ENCODE measurements around the gene NCKAP5.

Gene NCKAP5

GRCh38 chr2:132632000-132632649, 936.1 kb downstream of the NCKAP5 start:
- WGBS (ENCODE audit: insufficient coverage) = 94% methylated on average over 4 of the region's 6 CpGs
- no peak for DNase-seq
- peaks cover 0 to 2% (median 0%) of the 10 kb centered on the region in 5 experiments for H3K27me3 ChIP-seq (replicated peaks in 2 of 5; ENCODE audit: control insufficient read depth in 4 of 5, insufficient read depth in 5 of 5, low read length in 4 of 5)
- no peak overlapping the region for H3K4me3 ChIP-seq (ENCODE audit: control insufficient read depth in 1 of 7, extremely low read depth in 1 of 7, insufficient read depth in 4 of 7, low read depth in 2 of 7, low read length in 6 of 7)
- POLR2A ChIA-PET = no interaction called here
- CTCF ChIA-PET = interaction anchor here (1.0 kb wide), 1 partner anchor 9 kb away, joined by 3 read pairs; no protein-coding TSS in a partner anchor
- H3K4me1 ChIP-seq (ENCODE audit: control extremely low read depth in 1 of 4, control insufficient read depth in 4 of 4, insufficient read depth in 4 of 4, low read length in 3 of 4) = no peaks in the 10 kb centered on the region
- no peaks in the 10 kb centered on the region for H3K9me3 ChIP-seq (ENCODE audit: control extremely low read depth in 1 of 5, control insufficient read depth in 4 of 5, insufficient read depth in 2 of 5, low read depth in 1 of 5, low read length in 4 of 5)
- no peak overlapping the region for H3K27ac ChIP-seq (ENCODE audit: insufficient read depth in 1 of 2, low read depth in 1 of 2, low read length in 2 of 2, poor library complexity in 1 of 2, severe bottlenecking in 2 of 2)
- no peaks in the 10 kb centered on the region for H3K36me3 ChIP-seq (ENCODE audit: control insufficient read depth in 4 of 4, insufficient read depth in 4 of 4, low read length in 3 of 4)

GRCh38 chr2:132627536-132627935, 940.7 kb downstream of the NCKAP5 start:
- H3K9me3 ChIP-seq (ENCODE audit: control extremely low read depth in 1 of 5, control insufficient read depth in 4 of 5, insufficient read depth in 2 of 5, low read depth in 1 of 5, low read length in 4 of 5) = no peaks in the 10 kb centered on the region
- ChIA-PET CTCF (no interaction called here), POLR2A (no interaction called here)
- peaks cover 0 to 11% (median 3%) of the 10 kb centered on the region in 4 experiments for H3K4me1 ChIP-seq (ENCODE audit: control extremely low read depth in 1 of 4, control insufficient read depth in 4 of 4, insufficient read depth in 4 of 4, low read length in 3 of 4)
- no peaks in the 10 kb centered on the region for H3K36me3 ChIP-seq (ENCODE audit: control insufficient read depth in 4 of 4, insufficient read depth in 4 of 4, low read length in 3 of 4)
- 100% methylated on average over 3 of the region's 3 CpGs for WGBS (ENCODE audit: insufficient coverage)
- peaks cover 0 to 2% (median 0%) of the 10 kb centered on the region in 5 experiments for H3K27me3 ChIP-seq (replicated peaks in 2 of 5; ENCODE audit: control insufficient read depth in 4 of 5, insufficient read depth in 5 of 5, low read length in 4 of 5)
- H3K27ac ChIP-seq (ENCODE audit: insufficient read depth in 1 of 2, low read depth in 1 of 2, low read length in 2 of 2, poor library complexity in 1 of 2, severe bottlenecking in 2 of 2) = no peak overlapping the region
- no peak overlapping the region for H3K4me3 ChIP-seq (ENCODE audit: control insufficient read depth in 1 of 7, extremely low read depth in 1 of 7, insufficient read depth in 4 of 7, low read depth in 2 of 7, low read length in 6 of 7)
- no peak for DNase-seq

DNA sequence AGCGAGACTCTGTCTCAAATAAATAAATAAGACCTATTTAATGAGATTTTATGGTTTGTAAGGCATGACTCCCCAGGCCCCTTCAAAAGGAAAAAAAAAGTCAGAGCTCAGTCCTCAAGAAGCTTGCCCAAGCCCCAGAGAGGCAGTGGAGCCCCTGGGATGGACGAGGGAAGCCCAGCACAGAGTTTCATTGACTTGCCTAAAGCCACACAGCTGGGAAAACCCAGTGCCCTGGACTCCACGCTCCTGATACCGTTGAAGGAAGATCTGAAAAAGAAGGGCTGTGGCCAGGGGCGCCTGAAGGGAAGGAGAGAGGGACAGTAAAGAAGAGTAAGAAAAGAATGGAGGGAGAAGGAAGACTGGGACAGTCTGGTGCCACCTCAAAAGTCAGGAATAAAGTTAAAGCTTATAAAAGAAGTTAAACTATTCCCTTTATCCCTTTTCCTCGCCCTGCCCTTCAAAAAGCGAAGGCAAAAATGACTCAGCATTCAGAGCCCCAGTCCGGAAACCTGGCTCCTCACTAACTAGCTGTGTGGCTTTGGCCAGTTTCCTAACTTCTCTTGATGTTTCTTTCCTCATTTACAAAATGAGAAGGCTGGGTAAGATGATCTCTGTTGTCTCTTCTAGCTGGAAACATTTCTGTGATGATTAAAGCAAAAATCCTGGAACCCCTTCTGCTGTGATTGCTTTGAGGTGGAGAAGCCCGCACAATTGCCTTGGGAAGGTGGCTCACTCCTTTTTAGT, 945.0 kb downstream of the NCKAP5 start:
- Histone ChIP-seq H3K4me1 (ENCODE audit: control extremely low read depth in 1 of 4, control insufficient read depth in 4 of 4, insufficient read depth in 4 of 4, low read length in 3 of 4) (peaks cover 0 to 11% (median 3%) of the 10 kb centered on the region in 4 experiments), H3K9me3 (ENCODE audit: control extremely low read depth in 1 of 5, control insufficient read depth in 4 of 5, insufficient read depth in 2 of 5, low read depth in 1 of 5, low read length in 4 of 5) (no peaks in the 10 kb centered on the region), H3K4me3 (ENCODE audit: control insufficient read depth in 1 of 7, extremely low read depth in 1 of 7, insufficient read depth in 4 of 7, low read depth in 2 of 7, low read length in 6 of 7) (no peak overlapping the region), H3K27ac (ENCODE audit: insufficient read depth in 1 of 2, low read depth in 1 of 2, low read length in 2 of 2, poor library complexity in 1 of 2, severe bottlenecking in 2 of 2) (no peak overlapping the region), H3K36me3 (ENCODE audit: control insufficient read depth in 4 of 4, insufficient read depth in 4 of 4, low read length in 3 of 4) (no peaks in the 10 kb centered on the region), H3K27me3 (replicated peaks in 2 of 5; ENCODE audit: control insufficient read depth in 4 of 5, insufficient read depth in 5 of 5, low read length in 4 of 5) (no peaks in the 10 kb centered on the region)
- ChIA-PET CTCF (interaction anchor here (0.9 to 1.2 kb wide), 3 partner anchors 9 to 37 kb away, joined by 3 to 4 read pairs (median 3); no protein-coding TSS in a partner anchor), POLR2A (no interaction called here)
- DNase-seq = peak in 2 of 3 donors; percentile 14 to 18
- WGBS (ENCODE audit: insufficient coverage) = 54% methylated on average over 8 of the region's 9 CpGs

Data from common myeloid progenitor, CD34-positive (primary cell).